K562 treated with DMSO at 1 percent for 12 hours (cell line): Measurements from ENCODE around the gene ANKRD13B. TPM values are rescaled to one million over a fixed set of nuclear protein-coding genes. Genes with fewer than 3 reads are reported as not detected.

Experiments used
- total RNA-seq: library from RNA; unstranded; fragments of 300-600 nt; gene quantifications from 2 replicates; pipeline ENCODE4 v1.2.3, GENCODE V29; 2022; ENCODE audit not compliant: insufficient read depth

Gene ANKRD13B
- 4.0 and 9.5 TPM in 2 replicates for total RNA-seq

DNA sequence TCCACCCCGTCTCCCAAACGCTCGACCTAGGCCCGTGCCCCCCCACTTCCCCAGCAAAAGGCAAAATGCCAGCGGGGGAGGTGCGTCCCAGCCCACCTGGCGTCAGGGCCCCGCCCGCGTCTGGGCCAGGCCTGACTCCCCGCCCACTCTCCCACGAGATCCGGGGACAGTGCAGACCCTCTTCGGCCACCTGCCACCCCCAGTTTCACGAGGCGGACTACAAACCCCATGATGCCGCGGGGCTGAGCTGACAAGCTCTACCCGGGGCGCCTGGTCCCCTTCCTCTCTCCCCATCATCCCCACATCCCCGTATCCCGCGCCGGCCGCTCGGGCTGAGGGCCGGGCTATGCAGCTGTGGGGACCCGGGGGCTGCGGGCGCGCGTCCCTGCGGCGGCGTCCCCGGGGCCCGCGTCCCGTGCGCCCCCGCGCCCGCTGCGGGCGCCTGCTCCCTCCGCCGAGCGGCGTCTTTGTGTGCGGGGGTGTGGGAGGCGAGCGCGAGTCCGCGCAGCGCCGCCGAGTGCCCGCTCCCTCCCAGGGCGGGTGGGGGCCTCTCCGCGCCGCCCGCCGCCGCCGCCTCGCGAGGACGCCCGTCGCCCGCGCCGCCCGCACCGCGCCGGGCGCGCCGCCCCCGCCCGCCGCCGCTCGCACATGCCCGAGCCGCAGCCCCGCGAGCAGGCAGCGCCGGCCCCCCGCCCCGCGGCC is at the start of gene ANKRD13B:
Gene ANKRD13B (plus strand): TSS at position 283 of the 702 bp plus-strand sequence. CDS start 490 bp downstream, outside the sequence.

DNA sequence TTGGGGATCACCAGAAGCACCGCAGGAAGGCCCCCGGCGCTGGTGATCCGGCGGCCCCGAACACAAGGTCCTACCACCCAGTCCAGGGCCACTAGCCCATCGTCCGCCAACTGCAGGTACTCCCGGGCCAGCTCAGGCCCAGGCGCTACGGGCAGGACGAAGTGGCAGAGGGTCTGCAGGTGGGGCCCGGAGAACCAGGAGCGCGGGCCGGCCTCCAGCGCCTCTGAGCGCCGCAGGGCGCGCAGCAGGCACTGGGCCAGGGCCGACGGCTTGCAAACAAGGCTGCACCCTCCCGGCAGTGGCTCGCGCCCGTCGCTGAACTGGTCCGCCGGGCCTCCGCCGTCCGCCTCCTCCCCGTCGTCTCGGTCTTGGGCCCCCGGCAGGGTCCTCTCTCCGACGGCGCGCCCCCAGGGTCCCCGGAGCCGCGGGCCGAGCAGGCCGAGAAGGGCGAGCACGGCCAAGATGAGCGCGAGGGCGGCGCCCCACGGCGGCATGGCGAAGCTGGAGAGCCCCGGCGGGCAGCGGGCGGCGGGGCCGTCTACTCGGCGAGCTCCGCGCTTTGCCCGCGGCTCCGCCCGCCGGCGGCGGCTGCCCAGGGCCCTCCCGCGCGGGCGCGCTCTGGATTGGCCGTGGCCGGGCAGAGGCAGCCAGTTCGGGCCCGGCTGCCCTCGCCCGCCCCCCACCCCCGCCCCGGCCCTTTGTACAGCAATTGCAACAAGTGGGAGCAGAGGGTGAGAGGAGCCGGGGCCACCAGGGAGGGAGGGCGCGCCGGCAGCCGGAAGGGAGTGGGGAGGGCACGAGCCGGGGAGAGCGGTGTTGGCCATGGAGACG is 26.2 kb upstream of the ANKRD13B start, which contains the start of gene ABHD15:
Gene ABHD15 (minus strand): TSS at position 565 of the 831 bp plus-strand sequence. CDS start 71 bp downstream, at position 494.

GRCh38 chr17:29568331-29569244 is 24.3 kb upstream of the ANKRD13B start, which contains the start of gene TP53I13:
TP53I13 (plus strand) TSS chr17:29568701; CDS start chr17:29568759, 58 bp downstream.

DNA sequence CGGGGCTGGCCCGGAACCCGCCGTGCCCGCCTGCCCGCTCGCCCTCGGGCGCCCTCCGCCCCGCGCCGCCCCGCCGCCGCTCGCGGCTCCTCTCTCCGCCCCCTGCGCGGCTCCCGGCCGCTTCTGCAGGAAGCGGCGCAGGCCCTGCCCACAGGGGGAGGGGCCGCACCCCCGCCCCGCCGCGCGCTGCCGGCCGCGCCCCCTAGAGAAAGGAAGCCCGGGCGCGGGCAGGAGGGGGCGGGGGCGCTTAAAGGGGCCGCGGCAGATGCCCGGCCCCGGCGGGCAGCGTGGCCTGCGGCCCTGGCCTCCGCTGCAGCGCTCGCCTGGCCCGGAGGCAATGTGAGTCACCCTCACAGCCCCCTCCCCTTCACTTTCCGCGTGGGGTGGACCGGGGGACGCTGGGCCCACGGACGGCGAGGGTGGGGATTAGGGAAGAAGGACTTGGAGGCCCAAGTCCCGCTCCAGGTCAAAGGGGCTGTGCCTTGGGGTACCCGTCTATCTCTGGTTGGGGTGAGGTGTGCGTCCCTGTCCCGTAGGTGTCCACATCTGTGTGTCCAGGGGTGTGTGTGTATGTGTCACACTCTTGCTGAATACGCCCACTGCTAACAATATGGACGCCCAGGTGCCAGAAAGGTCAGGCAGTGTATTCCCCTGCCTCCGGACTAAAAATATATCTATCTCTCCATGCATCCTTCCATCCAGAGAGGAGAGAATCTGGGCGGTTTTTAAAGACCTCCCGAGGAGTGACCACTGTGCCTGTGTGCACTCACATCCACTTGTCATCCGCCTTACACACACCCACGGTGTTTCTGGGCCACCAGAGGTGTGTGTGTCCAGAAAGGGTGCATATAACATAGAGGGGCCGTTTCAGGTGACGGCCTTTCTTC is 3.2 kb upstream of the ANKRD13B start, which contains the start of gene GIT1:
Gene GIT1 (minus strand): TSS at position 125 of the 887 bp plus-strand sequence. CDS start 270 bp downstream, outside the sequence.

GRCh38 chr17:29622337-29623282 is 29.7 kb downstream of the ANKRD13B start, which contains the start of gene CORO6:
CORO6 (minus strand) TSS chr17:29622912; CDS start chr17:29621421, 1,491 bp downstream.

Other genes with a start within 250 kb of the ANKRD13B start
- 2.8 and 15.1 TPM in 2 replicates for gene TAOK1, start 202.8 kb upstream of the ANKRD13B start, total RNA-seq
- 7.8 and 12.2 TPM in 2 replicates for gene ABHD15, start 26.1 kb upstream of the ANKRD13B start, total RNA-seq
- 66.2 and 82.0 TPM in 2 replicates for gene TP53I13, start 24.4 kb upstream of the ANKRD13B start, total RNA-seq
- 29.5 and 48.6 TPM in 2 replicates for gene GIT1, start 3.5 kb upstream of the ANKRD13B start, total RNA-seq
- gene CORO6, start 29.8 kb downstream of the ANKRD13B start, total RNA-seq: 3.5 and 10.9 TPM in 2 replicates